GM18868 (cell line): ENCODE data around the gene NLRC3.

Source experiments
- ATAC-seq: cut with Tn5 transposase; IDR thresholded peaks from one replicate; pipeline ENCODE4 v1.9.1; 2021; ENCODE audit warnings: mild to moderate bottlenecking, moderate library complexity; ENCODE audit not compliant: unreplicated experiment

The NLRC3 gene

GRCh38 chr16:3581392-3581791 is 4.2 kb upstream of the NLRC3 start:
- no peak for ATAC-seq

- no peak for ATAC-seq
Measured at GRCh38 chr16:3580686-3581085, 3.5 kb upstream of the NLRC3 start.

- no peak for ATAC-seq
Measured at GRCh38 chr16:3580251-3580651, 3.0 kb upstream of the NLRC3 start.

DNA sequence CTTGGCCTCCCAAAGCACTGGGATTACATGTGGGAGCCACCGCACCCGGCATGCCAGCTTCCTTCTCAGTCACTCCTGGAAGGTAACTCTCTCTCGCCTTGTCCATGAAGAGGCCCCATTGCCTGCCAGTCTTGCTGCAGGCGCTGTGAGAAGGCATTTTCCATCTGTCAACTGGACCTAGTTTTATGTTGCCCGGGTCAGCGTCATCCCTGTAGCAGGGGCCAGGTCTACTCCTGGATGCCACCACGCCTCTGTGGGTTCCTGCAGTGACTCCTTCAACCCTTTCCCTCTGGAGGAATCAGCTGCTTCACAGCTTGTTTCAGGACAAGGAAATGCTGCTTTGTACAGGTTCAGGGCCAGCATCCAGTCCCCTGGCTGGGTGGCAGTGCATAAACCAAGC is 2.6 kb upstream of the NLRC3 start:
- ATAC-seq: no peak

DNA sequence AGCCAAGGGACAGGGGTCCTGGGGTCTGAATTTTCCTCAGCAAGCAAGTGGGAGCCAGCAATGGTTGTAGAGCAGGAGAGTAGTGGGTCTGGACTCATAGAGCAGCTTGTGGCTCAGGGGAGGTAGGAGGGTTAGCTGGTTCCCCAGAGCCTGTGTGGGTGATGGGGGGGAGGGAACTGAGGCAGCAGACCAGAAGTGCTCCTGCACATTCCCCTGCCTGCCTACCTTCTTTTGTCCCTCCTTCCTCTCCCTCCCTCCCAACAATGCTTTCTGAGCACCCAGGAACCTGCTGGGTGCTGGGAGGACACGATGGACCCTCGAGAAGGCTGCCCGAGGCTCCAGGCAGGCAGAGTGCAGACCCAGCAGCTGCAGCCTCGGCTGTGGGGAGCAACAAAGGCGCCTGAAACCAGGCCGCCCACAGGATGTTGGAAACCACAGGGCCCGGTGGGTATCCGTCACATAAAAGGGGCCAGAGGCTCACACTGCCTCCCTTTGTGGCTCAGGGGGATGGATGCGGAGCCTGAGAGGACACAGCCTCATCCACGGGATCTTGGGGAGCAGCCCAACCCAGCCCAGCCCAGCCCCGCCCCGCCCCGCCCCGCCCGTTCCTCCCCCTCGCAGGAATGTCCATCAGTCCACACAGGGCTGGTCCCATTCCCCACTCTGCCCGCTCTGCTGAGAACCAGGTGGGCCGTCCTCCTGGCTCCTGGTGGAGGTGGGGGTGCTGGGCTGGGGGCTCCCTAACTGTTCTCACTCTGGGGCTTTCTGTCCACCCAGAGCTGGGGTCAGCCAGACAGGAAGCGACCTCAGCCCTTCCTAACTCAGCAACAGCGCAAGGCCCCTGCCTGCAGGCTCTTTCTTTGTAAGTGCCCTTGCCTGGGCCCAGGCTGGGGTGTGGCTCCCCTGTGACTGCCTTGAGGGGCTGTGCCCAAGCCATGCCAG is 1.7 kb upstream of the NLRC3 start:
- ATAC-seq: peak; percentile 56

DNA sequence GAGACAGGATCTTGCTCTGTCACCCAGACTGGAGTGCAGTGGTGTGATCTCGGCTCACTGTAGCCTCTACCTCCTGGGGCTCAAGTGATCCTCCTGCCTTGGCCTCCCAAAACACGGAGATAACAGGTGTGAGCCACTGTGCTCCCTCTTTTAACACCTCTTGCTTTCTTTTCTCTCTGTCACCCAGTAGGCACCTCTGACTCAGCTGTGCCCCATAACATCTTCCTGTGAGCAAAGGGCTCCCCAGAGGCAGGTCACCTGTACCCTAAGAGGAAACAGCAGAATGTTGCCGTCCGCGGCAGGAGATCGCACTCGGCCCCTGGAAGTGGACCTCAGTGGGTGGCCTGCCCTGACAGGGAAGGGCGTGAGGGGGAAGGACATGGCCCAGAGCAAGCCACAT is 918 bp upstream of the NLRC3 start:
- ATAC-seq: no peak

- ATAC-seq: no peak
Measured at GRCh38 chr16:3576211-3576610, 992 bp downstream of the NLRC3 start.

GRCh38 chr16:3575491-3575890 is 1.7 kb downstream of the NLRC3 start:
- no peak for ATAC-seq

DNA sequence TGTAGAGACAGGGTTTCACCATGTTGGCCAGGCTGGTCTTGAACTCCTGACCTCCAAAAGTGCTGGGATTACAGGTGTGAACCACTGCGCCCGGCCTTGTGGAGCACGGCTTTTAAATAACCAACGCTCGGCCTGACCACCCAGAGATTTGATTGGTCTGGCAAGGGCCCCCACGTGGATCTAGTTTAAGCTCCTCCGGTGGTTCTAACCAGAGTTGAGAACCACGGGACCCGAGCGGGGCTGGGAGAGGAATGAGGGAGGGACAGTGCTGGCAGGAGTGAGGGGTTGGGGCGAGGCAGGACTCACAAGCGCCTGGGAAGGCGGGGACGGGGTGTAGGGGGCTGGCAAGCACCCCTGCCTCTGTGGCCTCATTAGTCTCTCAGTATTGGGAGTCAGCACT is 3.0 kb downstream of the NLRC3 start:
- ATAC-seq: no peak

DNA sequence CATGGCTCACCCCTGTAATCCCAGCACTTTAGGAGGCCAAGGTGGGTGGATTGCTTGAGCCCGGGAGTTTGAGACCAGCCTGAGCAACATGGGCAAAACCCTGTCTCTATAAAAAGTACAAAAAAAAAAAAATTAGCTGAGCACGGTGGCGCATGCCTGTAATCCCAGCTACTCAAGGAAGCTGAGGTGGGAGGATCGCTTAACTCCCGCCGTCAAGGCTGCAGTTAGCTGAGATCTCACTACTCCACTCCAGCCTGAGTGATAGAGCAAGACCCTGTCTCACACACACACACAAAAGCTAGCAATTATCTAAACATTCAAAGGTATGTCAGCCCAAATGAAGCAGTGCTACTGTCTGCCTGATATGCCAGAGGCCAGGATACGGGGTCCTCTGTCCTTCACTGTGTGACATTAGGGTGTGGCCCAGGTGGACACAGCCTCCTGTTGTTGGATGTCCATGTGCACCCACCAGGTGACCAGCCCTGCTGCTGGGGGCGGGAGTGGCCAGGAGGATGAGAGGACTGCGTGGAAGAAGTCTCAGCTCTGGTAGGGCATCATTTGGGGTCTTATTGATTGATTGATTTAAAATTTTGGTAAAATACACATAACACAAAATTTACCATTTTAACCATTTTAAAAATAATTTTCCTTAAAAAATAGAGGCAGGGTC is 3.9 kb downstream of the NLRC3 start:
- no peak for ATAC-seq

- no peak for ATAC-seq
Measured at GRCh38 chr16:3570420-3571062, 6.7 kb downstream of the NLRC3 start.

GRCh38 chr16:3569851-3570250 is 7.4 kb downstream of the NLRC3 start:
- ATAC-seq: no peak

DNA sequence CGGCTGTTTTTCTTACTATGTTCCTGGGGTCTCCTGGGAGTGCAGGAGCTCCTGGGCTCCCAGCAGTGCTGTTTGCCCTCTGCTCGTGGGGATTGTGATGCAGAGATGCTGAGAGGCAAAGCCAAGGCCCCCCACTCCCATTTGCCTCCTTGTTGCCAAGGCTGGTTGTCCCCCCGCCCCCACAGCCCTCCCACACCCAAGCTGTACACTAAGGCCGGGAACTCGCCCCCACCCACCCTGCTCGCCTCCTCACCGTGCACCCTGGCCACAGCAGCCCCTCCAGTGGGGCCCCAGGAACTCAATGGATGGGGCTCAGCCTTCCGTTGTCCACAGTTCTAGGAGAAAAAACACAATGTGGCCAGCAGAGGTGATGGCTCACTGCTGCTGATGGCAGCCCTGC is 10.2 kb downstream of the NLRC3 start:
- ATAC-seq: no peak

DNA sequence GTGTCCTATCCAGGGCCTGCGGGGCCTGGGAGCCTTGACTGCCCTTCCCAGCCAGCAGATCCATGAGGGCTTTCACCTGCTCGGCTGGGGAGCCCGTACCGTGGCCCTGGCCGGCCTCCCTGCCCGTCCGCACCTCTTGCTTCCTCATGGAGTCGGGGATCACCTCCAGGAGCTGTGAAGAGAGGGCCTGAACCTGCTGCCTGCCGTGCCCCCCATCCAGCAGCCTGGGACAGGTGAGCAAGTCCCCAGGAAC is 12.4 kb downstream of the NLRC3 start:
- no peak for ATAC-seq

DNA sequence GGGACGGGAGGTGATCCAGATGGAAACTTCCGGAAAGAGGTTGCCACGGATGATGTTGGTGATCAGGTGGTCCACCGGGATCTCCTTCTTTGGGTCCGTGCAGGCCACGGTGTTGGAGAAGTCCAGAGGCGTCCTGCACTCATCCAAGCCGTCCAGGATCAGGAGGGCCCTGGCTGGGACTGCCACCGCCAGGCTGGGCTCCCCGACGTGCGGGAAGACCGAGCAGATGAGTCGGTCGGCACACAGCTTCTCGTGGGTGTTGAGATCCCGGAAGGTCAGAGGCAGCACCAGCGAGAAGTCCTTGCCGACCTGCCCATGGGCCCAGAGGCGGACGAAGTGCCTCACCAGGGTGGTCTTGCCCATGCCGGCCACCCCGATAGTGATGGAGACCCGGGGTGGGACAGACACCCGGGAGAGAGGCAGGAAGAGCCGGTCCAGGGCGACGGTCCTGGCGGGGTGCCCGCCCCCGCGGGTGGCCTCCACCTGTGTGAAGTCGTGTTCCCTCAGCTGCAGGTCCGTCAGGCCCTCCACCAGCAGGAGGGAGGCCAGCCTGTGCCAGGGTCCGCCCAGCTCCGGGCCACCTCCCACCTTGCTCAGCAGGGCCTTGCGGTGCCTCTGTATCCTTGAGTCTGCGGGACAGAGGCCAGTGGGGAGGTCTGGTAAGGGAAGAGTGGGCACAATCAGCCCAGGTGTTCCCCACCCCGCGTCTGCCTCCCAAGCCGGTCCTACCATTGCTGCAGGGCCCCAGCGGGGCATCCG is 12.9 kb downstream of the NLRC3 start:
- ATAC-seq: no peak

DNA sequence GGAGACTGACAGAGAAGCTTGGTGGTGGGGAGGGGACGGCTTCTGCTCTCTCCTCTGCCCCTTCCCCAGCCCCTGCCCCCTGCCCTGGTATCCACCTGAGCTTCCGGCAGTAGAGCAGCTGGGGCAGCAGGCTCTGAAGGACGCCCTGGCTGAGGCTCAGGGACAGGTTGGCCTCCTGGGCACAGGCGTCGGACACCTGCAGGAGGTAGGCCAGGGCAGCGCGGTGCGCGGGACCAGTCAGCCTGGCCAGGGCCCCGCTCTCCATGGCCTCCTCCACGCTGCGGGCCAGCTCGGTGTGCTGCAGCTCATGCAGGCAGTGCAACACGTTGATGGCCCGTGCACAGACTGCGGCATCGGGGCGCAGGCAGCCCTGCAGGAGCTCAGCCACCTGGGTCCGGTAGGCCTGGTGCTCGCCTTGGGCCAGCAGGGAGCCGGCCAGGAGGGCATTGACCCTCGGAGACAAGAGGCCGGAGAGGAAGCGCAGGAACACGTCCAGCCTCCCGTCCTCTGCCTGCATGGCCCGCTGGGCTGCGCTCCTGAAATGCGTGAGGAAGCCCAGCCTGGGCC is 14.2 kb downstream of the NLRC3 start:
- ATAC-seq: no peak

DNA sequence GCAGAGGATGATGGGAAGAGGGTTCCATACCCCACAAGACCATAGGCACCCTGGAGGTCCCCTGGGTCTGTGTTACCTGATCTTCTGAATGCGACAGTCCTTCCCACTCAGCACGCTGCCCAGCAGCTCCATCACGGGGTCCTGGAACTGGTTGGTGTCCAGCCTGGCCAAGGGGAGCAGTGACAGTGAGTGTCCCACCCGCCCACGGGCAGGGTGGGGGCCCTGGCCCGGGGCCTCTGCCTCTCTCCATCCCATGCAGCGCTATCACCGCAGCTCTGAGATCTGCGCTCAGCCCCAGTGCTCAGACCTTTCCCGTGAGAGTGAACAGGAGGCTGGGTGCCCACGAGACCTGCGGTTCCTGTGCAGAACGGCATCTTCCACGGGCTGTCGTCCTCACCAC is 15.6 kb downstream of the NLRC3 start:
- ATAC-seq: no peak

DNA sequence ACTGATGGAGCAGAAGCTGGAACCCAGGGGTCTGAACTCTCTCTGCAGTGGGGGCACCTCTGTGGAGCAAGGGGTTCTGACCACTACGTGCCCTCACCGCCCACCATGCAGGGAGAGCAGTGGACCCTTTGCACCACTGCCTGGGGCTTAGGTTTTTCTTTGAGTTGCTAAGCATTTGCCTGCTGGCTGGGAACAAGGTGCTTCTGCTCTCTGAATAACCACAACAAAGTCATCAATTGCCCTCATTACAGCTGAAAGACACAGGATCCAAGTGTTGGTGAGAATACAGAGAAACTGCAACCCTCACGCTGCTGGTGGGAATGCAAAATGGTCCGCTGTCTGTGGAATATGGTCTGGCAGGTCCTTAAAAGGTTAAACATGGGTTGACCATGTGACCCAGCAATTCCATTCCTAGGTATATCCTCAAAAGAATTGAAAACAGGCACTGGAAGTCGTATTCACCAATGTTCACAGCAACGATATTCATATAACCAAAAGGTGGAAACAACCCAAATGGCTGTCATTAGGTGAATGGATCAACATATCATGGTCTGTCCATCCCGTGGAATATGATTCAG is 22.8 kb downstream of the NLRC3 start:
- no peak for ATAC-seq

- ATAC-seq: no peak
Measured at GRCh38 chr16:3553138-3553923, 23.9 kb downstream of the NLRC3 start.
